Activated CD4-positive, alpha-beta T cell treated with anti-CD3 and anti-CD28 coated beads, Interleukin-2, Interleukin-6, amounts not matched to agents 100 ng/mL and 50 ng/mL, durations not matched to agents 16 hours and 8 hours (primary cell): ENCODE data around the gene CRTAP.
"Not testable (repeated sequence)": the region's sequence is repeated elsewhere in the genome, so short reads cannot be mapped to it uniquely, and the experiment has no call there.

Experiments
- DNase-seq: peaks from one replicate; pipeline ENCODE4 v3.0.0-alpha.2; 2020

The CRTAP gene

DNA sequence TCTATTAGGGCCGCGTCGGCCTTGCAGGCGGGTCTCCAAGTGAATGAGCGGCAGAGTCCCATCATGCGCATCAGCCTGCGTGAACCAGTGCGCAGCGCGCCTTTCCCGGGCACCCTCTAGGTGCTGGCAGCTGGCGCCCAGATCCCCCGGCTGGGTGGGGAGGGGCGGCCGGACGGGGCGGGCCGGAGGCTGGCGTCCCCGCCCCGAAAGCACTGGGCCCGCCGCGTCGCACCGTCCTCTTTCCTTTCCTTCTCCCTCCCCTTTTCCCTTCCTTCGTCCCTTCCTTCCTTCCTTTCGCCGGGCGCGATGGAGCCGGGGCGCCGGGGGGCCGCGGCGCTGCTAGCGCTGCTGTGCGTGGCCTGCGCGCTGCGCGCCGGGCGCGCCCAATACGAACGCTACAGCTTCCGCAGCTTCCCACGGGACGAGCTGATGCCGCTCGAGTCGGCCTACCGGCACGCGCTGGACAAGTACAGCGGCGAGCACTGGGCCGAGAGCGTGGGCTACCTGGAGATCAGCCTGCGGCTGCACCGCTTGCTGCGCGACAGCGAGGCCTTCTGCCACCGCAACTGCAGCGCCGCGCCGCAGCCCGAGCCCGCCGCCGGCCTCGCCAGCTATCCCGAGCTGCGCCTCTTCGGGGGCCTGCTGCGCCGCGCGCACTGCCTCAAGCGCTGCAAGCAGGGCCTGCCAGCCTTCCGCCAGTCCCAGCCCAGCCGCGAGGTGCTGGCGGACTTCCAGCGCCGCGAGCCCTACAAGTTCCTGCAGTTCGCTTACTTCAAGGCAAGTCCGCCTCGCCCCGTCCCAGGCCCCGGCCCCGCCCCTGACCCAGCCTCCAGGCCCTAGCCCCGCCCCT is at the start of gene CRTAP:
Gene CRTAP (plus strand): TSS at position 243 of the 850 bp plus-strand sequence. CDS start 64 bp downstream, at position 307.
- peak; percentile 92 for DNase-seq

GRCh38 chr3:33064929-33065328 is 48.9 kb upstream of the CRTAP start:
- peak; percentile 60 for DNase-seq

- peak; percentile 69 for DNase-seq
These were observed 46.3 kb upstream of the CRTAP start for GRCh38 chr3:33067484-33067883.

- not testable (repeated sequence) for DNase-seq
These were observed 44.0 kb upstream of the CRTAP start for GRCh38 chr3:33069862-33070261.

- peak; percentile 34 for DNase-seq
These were observed 42.6 kb upstream of the CRTAP start for GRCh38 chr3:33071181-33071580.

DNA sequence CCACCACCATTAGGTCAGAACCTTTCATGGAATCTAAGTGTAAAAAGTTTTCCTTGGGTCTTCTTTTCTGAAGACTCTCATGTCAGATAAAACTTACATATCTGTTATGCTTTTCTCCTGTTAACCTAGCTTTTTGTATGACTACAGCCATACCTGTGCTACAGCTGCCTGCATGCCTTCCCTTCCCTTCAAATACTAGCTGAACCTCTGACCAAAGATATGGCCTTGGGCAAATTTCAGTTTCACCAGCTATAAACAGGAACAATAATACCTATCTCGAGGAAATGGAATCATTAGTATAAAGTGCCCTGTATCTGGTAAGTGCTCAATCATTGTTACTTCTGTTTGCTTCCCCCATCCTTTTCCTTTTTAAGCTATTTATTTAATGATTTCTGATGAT is 41.9 kb upstream of the CRTAP start:
- DNase-seq: no peak

- DNase-seq: peak; percentile 84
These were observed 39.4 kb upstream of the CRTAP start for GRCh38 chr3:33074217-33075067.

GRCh38 chr3:33075995-33076394 is 37.8 kb upstream of the CRTAP start:
- no peak for DNase-seq

GRCh38 chr3:33076952-33077351 is 36.9 kb upstream of the CRTAP start:
- no peak for DNase-seq

DNA sequence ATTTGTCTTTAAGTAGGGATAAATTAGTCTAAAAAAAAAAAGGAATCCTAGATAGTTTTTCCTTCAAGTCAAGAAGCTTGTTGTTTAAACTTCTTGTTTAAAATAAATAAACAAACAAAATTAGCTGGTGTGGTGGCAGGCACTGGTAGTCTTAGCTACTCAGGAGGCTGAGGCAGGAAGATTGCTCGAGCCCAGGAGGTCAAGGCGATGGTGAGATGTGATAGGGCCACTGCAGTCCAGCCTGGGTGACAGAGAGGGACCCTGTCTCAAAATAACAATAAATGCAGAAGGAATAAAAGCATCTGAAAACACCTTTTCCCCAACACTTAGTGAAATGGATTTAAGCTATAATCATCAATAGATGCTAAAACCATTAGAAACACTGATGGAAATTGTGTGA is 35.8 kb upstream of the CRTAP start:
- no peak for DNase-seq

DNA sequence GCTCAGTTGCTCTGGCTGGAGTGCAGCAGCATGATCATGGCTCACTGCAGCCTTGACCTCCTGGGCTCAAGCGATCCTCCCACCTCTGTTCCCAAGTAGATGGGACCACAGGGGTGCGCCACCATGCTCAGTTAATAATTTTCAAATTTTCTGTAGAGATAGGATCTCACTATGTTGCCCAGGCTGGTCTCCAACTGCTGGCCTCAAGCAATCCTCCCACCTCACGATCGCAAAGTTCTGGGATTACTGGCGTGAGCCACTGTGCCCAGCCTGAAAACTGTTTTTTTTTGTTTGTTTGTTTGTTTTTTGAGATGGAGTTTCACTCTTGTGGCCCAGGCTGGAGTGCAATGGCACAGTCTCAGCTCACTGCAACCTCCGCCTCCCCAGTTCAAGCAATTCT is 34.0 kb upstream of the CRTAP start:
- not testable (repeated sequence) for DNase-seq

GRCh38 chr3:33081812-33082211 is 32.0 kb upstream of the CRTAP start:
- no peak for DNase-seq

- no peak for DNase-seq
These were observed 29.9 kb upstream of the CRTAP start for GRCh38 chr3:33083958-33084357.

DNA sequence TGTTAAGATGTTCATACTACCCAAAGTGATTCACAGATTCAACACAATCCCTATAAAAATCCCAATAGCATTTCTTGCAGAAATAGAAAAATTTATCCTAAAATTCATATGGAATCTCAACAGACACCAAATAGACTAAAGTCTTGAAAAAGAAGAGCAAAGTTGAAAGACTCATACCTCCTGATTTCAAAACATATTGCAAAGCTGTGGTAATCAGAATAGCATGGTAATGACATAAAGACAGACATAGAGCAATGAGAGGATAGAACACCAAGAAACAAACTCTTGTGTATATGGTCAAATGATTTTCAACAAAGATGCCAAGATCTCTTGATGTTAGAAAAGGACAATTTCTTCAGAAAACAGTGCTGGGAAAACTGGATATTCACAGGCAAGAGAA is 25.1 kb upstream of the CRTAP start:
- no peak for DNase-seq

- DNase-seq: peak; percentile 64
These were observed 24.3 kb upstream of the CRTAP start for GRCh38 chr3:33089515-33089914.

DNA sequence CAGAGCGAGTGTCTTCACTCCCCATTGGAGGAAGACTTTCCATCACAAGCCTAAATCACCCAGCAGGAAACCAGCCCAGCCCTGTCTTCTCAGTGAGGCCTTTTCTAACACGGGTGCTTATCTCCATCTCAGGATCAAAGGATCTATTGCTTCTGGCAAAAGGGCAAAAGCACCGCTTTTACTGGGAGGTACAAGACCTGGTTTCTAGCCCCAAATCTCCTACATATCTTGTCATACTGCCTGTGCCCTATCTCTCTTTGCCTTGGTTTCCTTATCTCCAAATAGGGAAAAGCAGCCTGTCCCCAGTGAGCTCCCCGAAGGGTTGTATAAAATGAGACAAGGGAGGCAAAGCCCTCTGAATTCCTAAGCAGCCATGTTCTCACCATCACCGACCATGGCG is 22.1 kb upstream of the CRTAP start:
- no peak for DNase-seq

- DNase-seq: peak; percentile 21
These were observed 21.1 kb upstream of the CRTAP start for GRCh38 chr3:33092496-33093254.

DNA sequence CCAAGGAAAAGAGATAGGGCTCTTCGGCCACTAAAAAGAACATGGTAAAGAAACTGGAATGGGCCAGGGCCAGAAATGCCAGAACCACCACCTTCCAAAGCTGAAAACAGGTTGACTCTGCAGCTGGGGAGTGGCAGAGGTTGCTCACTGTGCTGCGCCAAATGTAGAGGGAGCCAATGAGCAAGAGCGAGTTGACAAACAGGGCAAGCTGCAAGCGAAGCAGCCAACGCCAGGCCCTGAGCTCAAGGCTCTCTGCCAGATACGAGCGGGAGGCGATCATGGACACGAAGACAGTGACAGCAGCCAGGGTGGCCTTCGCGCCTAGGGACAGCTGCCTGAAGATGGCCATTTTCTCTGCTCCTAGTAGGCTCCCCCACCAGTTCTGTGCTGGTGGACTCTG is 20.0 kb upstream of the CRTAP start:
- DNase-seq: no peak

DNA sequence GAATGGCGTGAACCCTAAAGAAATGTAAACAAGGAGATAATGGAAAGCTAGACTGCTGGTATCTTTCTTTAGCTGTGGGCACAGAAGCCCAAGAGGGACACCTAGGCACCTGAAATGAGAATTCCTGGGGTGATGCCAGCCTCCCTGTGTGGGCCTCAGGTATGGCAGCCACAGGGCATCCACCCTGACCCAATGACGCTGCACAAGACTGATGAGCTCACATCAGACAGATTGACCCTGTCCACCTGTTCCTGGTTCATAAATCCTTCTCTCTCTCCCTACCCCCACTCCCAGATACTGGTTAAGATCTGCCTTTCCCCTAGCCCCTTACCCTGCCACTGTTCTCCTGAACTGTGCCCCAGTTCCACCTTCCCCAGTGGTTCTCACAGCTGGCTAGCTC is 18.4 kb upstream of the CRTAP start:
- DNase-seq: no peak

DNA sequence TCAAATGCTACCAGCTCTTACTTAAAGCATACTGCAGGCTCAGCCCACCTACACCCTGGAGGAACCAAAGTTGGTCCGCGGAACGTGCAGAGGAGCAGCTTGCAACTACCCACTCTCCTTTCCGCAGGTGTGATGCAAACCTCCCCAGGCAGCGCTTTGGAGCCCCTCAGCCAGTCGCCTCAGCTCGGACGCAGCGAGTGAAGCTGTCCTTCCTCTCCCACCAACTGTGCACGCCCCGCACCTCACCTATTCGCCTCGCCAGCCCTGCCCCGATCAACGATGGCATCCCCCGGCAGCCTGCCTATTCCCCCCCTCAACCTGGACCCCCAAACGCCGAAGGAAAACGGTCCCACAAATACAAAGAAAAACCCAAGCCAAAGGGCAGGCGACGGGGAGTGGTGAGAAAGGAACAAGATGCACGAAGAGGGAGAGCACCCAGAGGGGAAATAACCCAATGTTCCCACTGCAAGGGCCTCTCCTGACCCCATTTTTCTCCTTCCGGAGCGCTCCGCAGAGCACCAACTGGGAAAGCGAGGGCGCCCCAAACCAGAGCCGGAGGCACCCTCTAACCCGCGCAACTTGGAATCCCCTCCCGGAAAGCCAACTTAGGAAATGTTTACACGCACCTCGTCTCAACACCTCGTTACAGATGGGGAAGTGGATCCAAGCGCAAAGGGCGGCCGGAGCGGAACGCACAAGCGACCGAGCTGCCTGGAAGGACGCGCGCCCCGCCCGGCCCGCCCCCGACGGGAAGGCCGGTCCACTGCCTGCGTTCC is 17.5 kb upstream of the CRTAP start:
- peak; percentile 55 for DNase-seq

DNA sequence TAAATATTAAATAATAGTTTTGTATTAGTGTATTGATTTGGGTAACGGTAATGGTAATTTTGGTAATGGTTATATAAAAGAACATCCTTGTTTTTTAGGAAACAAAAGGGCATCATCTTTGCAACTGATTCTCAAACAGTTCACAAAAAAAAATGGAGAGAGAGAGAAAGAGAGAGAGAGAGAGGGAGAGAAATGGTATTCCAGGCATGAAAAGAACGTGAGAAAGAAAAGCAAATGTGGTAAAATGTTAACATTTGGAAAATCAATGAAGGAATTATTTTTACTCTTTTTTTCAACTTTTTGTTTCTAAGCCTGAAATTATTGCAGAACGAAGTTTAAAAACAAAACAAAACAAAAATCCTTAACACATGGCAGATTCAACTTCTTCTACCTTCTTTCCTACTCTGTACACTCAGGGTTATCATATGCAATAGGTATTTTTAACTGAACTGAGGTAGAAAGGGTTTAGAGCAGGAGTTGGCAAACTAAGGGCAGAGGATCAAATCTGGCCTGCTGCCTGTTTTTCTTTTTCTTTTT is 14.6 kb upstream of the CRTAP start:
- DNase-seq: no peak

GRCh38 chr3:33099701-33100100 is 14.1 kb upstream of the CRTAP start:
- DNase-seq: no peak
